Neuronal stem cell (in vitro differentiated cells): ENCODE results near the gene SNRPF.

ENCODE experiments used
- DNase-seq: peaks from one replicate; pipeline ENCODE4 v3.0.0-alpha.2; 2013; ENCODE audit warnings: low spot score
- H2AFZ ChIP-seq: one replicate; pipeline ENCODE4 v1.6.1; 2013; ENCODE audit warnings: mild to moderate bottlenecking, low read length, inconsistent platforms
- H2AK5ac ChIP-seq: 2 replicates; pipeline ENCODE4 v1.6.1; 2013; ENCODE audit warnings: low read depth, mild to moderate bottlenecking, inconsistent platforms, low read length, moderate library complexity, mixed read lengths
- H2BK120ac ChIP-seq: 2 replicates; pipeline ENCODE4 v1.6.1; 2013; ENCODE audit warnings: low read depth, mild to moderate bottlenecking, inconsistent platforms, low read length, moderate library complexity, mixed read lengths
- H2BK12ac ChIP-seq: one replicate; pipeline ENCODE4 v1.6.1; 2013; ENCODE audit warnings: low read length, inconsistent platforms
- H2BK15ac ChIP-seq: 2 replicates; pipeline ENCODE4 v1.6.1; 2013; ENCODE audit warnings: mild to moderate bottlenecking, low read length, inconsistent platforms, mixed read lengths
- H2BK5ac ChIP-seq: one replicate; pipeline ENCODE4 v1.6.1; 2013; ENCODE audit warnings: inconsistent platforms, mild to moderate bottlenecking, low read length, moderate library complexity
- H3K14ac ChIP-seq: one replicate; pipeline ENCODE4 v1.6.1; 2013; ENCODE audit warnings: low read length, inconsistent platforms
- H3K18ac ChIP-seq: 2 replicates; pipeline ENCODE4 v1.6.1; 2013; ENCODE audit warnings: low read length, inconsistent platforms
- H3K23ac ChIP-seq: 2 replicates; pipeline ENCODE4 v1.6.1; 2013; ENCODE audit warnings: low read depth, mild to moderate bottlenecking, mixed read lengths, low read length, inconsistent platforms; ENCODE audit not compliant: poor library complexity
- H3K27ac ChIP-seq: replicated peaks from 3 replicates; pipeline ENCODE4 v1.5.1; 2013; ENCODE audit warnings: low read length, inconsistent platforms
- H3K27me3 ChIP-seq, 3 experiments: 2 replicates each; pipeline ENCODE4 v1.6.1; 2013; ENCODE audit warnings: low read length in 3 of 3, mild to moderate bottlenecking in 2 of 3, inconsistent platforms in 1 of 3, low read depth in 1 of 3, mixed read lengths in 1 of 3, moderate library complexity in 1 of 3; ENCODE audit not compliant: control insufficient read depth in 3 of 3, insufficient read depth in 3 of 3
- H3K36me3 ChIP-seq, 2 donors: replicated peaks in 1 of 2; 2 replicates each; pipeline ENCODE4 v1.6.1; 2013; ENCODE audit warnings: low read length in 2 of 2; ENCODE audit not compliant: control insufficient read depth in 2 of 2, insufficient read depth in 2 of 2
- H3K4ac ChIP-seq: 2 replicates; pipeline ENCODE4 v1.6.1; 2013; ENCODE audit warnings: inconsistent platforms, mild to moderate bottlenecking, low read length, moderate library complexity
- H3K4me1 ChIP-seq, 2 donors: 1 replicate in 1 of 2; 2 replicates in 1 of 2; pipeline ENCODE4 v1.6.1; 2013; ENCODE audit warnings: low read length in 2 of 2, low read depth in 1 of 2; ENCODE audit not compliant: control insufficient read depth in 2 of 2, insufficient read depth in 1 of 2
- H3K4me2 ChIP-seq: one replicate; pipeline ENCODE4 v1.6.1; 2013; ENCODE audit warnings: mild to moderate bottlenecking, low read length, inconsistent platforms; ENCODE audit not compliant: insufficient read depth, poor library complexity, severe bottlenecking
- H3K4me3 ChIP-seq, 2 donors: 2 replicates each; pipeline ENCODE4 v1.5.1; 2013; ENCODE audit warnings: low read length in 2 of 2, mild to moderate bottlenecking in 2 of 2, inconsistent platforms in 1 of 2, moderate library complexity in 1 of 2
- H3K79me1 ChIP-seq: one replicate; pipeline ENCODE4 v1.6.1; 2013; ENCODE audit warnings: low read depth, mild to moderate bottlenecking, inconsistent platforms, low read length, moderate library complexity
- H3K9ac ChIP-seq: one replicate; pipeline ENCODE4 v1.6.1; 2013; ENCODE audit warnings: mild to moderate bottlenecking, low read depth, low read length, inconsistent platforms; ENCODE audit not compliant: poor library complexity
- H3K9me3 ChIP-seq, 2 donors: replicated peaks in 1 of 2; 2 replicates each; pipeline versions ENCODE3 to v1.6.1; 2013; ENCODE audit warnings: low read length in 2 of 2, mild to moderate bottlenecking in 2 of 2, inconsistent platforms in 1 of 2, low read depth in 1 of 2, mixed read lengths in 1 of 2, moderate library complexity in 1 of 2; ENCODE audit not compliant: control insufficient read depth in 2 of 2, insufficient read depth in 1 of 2
- H4K8ac ChIP-seq: one replicate; pipeline ENCODE4 v1.6.1; 2013; ENCODE audit warnings: low read depth, mild to moderate bottlenecking, inconsistent platforms, low read length, moderate library complexity
- H4K91ac ChIP-seq: one replicate; pipeline ENCODE4 v1.6.1; 2013; ENCODE audit warnings: low read length, low read depth, mild to moderate bottlenecking, inconsistent platforms; ENCODE audit not compliant: poor library complexity
- WGBS, 2 donors: extraction: QIAGEN DNeasy Blood & Tissue Kit; methylation state at CpG; one replicate each; pipeline ENCODE4 v1.1.7; 2013; ENCODE audit warnings: missing lambda C conversion rate in 2 of 2, mixed read lengths in 1 of 2; ENCODE audit not compliant: insufficient read length in 2 of 2, insufficient replicate concordance in 1 of 2; ENCODE audit errors: extremely low coverage in 2 of 2; 5-methylcytosine and 5-hydroxymethylcytosine counted together

The SNRPF gene

GRCh38 chr12:95882080-95882479 lies 23.3 kb downstream of the SNRPF start:
- Histone ChIP-seq H4K91ac (no peak overlapping the region), H4K8ac (no peak overlapping the region), H3K18ac (no peak overlapping the region), H2AK5ac (no peak overlapping the region), H2BK12ac (no peak overlapping the region), H3K9ac (no peak overlapping the region), H3K4ac (no peak overlapping the region), H3K4me1 (no peaks in the 10 kb centered on the region), H3K4me2 (no peak overlapping the region), H3K36me3 (no peaks in the 10 kb centered on the region), H2BK15ac (no peak overlapping the region), H3K79me1 (no peaks in the 10 kb centered on the region), H3K9me3 (peaks cover 2 to 8% of the 10 kb centered on the region in 2 donors), H3K27ac (no peak overlapping the region), H3K27me3 (no peaks in the 10 kb centered on the region), H3K23ac (no peak overlapping the region), H3K4me3 (no peak overlapping the region), H2AFZ (no peak overlapping the region), H3K14ac (no peak overlapping the region), H2BK120ac (no peak overlapping the region), H2BK5ac (no peak overlapping the region)
- WGBS, 2 donors, result 100% methylated on average over 1 of the region's 1 CpG; no CpG with 5 or more reads in 1 of the 2 donors
- DNase-seq, result no peak

DNA sequence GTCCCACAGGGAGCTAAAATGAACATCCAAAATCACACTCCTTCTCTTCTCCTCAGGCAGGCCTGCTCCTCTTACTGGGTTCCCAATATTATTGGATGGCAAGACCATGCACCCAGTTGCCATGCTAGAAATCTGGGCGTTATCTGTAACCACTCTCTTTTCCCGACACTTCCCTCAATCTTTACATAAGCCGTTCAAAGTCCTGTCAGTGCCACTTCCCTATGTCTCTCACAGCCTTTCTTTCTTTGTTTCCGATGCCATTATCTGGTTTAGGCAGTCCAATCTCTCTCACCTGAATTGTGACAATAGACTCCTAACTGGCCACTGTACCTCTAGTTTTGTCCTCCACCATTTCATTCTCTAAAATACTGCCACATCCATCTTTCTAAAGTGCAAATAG lies 24.1 kb downstream of the SNRPF start:
- no peak overlapping the region for H2BK5ac ChIP-seq
- no peak overlapping the region for H2BK120ac ChIP-seq
- no peak overlapping the region for H3K4ac ChIP-seq
- no peak overlapping the region for H2AK5ac ChIP-seq
- H3K27me3 ChIP-seq, result no peaks in the 10 kb centered on the region
- H2BK12ac ChIP-seq, result no peak overlapping the region
- no peak for DNase-seq
- H3K4me3 ChIP-seq, result no peak overlapping the region
- H3K27ac ChIP-seq, result no peak overlapping the region
- no peak overlapping the region for H3K23ac ChIP-seq
- no peak overlapping the region for H2BK15ac ChIP-seq
- no peaks in the 10 kb centered on the region for H3K4me1 ChIP-seq
- H3K79me1 ChIP-seq, result no peaks in the 10 kb centered on the region
- H3K9me3 ChIP-seq, result peaks cover 0 to 8% of the 10 kb centered on the region in 2 donors
- H3K9ac ChIP-seq, result no peak overlapping the region
- no peak overlapping the region for H4K91ac ChIP-seq
- H3K14ac ChIP-seq, result no peak overlapping the region
- H3K4me2 ChIP-seq, result no peak overlapping the region
- no peak overlapping the region for H3K18ac ChIP-seq
- H2AFZ ChIP-seq, result no peak overlapping the region
- H3K36me3 ChIP-seq, result no peaks in the 10 kb centered on the region
- no peak overlapping the region for H4K8ac ChIP-seq
- no CpG with 5 or more reads among the region's 4 CpGs for WGBS, 2 donors

DNA sequence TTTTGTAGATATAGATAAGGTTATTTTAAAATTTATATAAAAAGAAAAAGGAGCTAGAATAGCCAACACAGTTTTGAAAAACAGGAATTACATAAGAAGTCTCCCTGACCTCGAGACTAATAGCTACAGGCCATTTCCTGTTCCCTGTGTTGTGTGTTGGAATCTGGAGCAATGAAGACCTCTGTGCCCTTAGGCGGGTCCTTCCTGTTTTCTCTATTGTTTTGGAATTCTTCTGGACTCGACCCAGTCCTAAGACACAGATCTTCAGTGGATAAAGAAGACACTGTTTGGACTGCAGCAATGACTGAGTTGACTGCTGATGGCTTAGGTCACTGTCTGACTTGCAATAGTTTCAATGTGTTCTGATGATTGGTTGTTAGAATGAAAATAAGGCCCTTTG lies 26.2 kb downstream of the SNRPF start:
- H3K4me1 ChIP-seq, result no peaks in the 10 kb centered on the region
- DNase-seq, result no peak
- no peak overlapping the region for H3K4me3 ChIP-seq
- H3K4ac ChIP-seq, result no peak overlapping the region
- H3K4me2 ChIP-seq, result no peak overlapping the region
- H3K9me3 ChIP-seq, result peaks cover 0 to 8% of the 10 kb centered on the region in 2 donors
- no peak overlapping the region for H4K91ac ChIP-seq
- H2BK5ac ChIP-seq, result no peak overlapping the region
- no peak overlapping the region for H3K14ac ChIP-seq
- no peaks in the 10 kb centered on the region for H3K27me3 ChIP-seq
- H2AK5ac ChIP-seq, result no peak overlapping the region
- no peak overlapping the region for H3K27ac ChIP-seq
- no CpG with 5 or more reads among the region's 3 CpGs for WGBS, 2 donors
- H3K23ac ChIP-seq, result no peak overlapping the region
- H4K8ac ChIP-seq, result no peak overlapping the region
- no peaks in the 10 kb centered on the region for H3K79me1 ChIP-seq
- no peak overlapping the region for H2AFZ ChIP-seq
- no peak overlapping the region for H2BK15ac ChIP-seq
- no peak overlapping the region for H2BK12ac ChIP-seq
- no peak overlapping the region for H3K9ac ChIP-seq
- H3K36me3 ChIP-seq, result no peaks in the 10 kb centered on the region
- H3K18ac ChIP-seq, result no peak overlapping the region
- H2BK120ac ChIP-seq, result no peak overlapping the region

GRCh38 chr12:95887311-95887710 lies 28.6 kb downstream of the SNRPF start:
- DNase-seq, result no peak
- Histone ChIP-seq H3K9ac (no peak overlapping the region), H3K18ac (no peak overlapping the region), H3K4me2 (no peak overlapping the region), H3K23ac (no peak overlapping the region), H4K91ac (no peak overlapping the region), H3K4me1 (no peaks in the 10 kb centered on the region), H2BK120ac (no peak overlapping the region), H2BK15ac (no peak overlapping the region), H3K4me3 (no peak overlapping the region), H3K4ac (no peak overlapping the region), H4K8ac (no peak overlapping the region), H2BK5ac (no peak overlapping the region), H3K27ac (no peak overlapping the region), H2BK12ac (no peak overlapping the region), H3K79me1 (no peaks in the 10 kb centered on the region), H3K9me3 (peaks cover 0 to 8% of the 10 kb centered on the region in 2 donors), H2AK5ac (no peak overlapping the region), H3K14ac (no peak overlapping the region), H2AFZ (no peak overlapping the region), H3K36me3 (no peaks in the 10 kb centered on the region), H3K27me3 (no peaks in the 10 kb centered on the region)
- WGBS, 2 donors, result no CpG with 5 or more reads among the region's 5 CpGs
